PC-9 (cell line): ENCODE measurements around the gene ETS1.

Source experiments
- CTCF ChIP-seq: fragments of 200-600 bp; sonication (generic); conservative IDR thresholded peaks from 2 replicates; pipeline ENCODE4 v1.6.1; 2017; ENCODE audit warnings: mixed run types, antibody characterized with exemption, mild to moderate bottlenecking, moderate library complexity
- EZH2 ChIP-seq: fragments of 200-600 bp; sonication (generic); IDR thresholded peaks from 2 replicates; pipeline ENCODE4 v1.8.0; 2017; ENCODE audit warnings: antibody characterized with exemption, low read depth

DNA sequence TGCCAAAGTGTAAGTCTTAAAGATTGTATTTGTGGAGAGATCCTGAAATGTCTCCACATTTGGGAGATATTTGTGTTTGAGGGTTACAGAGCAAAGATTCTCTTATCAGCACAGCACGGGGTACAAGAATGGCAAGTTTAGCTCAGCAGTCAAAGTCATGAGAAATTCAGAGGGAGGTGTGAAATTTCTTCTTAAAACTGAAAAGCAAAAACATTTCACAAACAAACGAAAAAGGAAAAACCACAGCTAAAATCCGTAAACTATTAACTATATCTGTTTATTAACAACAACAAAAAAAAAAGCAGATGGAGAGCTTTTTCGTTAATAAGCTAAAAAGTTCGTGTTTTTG lies 40.9 kb upstream of the ETS1 start:
- no peak for TF ChIP-seq EZH2
- TF ChIP-seq CTCF = no peak
